Measurements from ENCODE around the gene SOD2. TPM values are rescaled to one million over a fixed set of nuclear protein-coding genes. Genes with fewer than 3 reads are reported as not detected.
A peak's percentile ranks its signal among the peaks of the same experiment; 100 is the strongest.
"Not testable (repeated sequence)": the region's sequence is repeated elsewhere in the genome, so short reads cannot be mapped to it uniquely, and the experiment has no call there.

SOD2 gene
- polyA plus RNA-seq, 3 donors: 121 to 123 (median 121) TPM

DNA sequence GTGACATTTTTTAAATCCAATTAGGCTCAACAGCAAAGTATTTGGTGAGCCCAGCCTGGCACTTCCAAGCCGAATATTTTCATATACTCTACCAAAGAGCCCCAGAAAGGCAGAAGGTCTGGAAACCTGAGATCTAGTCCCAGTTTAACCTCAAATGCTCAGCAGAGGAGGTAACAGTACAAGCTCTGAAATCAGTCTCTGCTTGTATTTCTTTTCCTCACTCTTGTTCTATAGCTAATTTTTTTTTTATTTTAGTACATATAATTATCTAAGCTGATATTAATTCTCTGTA, 9.1 kb downstream of the SOD2 start:
- DNase-seq (ENCODE audit: low read depth in 3 of 3, low spot score in 2 of 3): no peak

DNA sequence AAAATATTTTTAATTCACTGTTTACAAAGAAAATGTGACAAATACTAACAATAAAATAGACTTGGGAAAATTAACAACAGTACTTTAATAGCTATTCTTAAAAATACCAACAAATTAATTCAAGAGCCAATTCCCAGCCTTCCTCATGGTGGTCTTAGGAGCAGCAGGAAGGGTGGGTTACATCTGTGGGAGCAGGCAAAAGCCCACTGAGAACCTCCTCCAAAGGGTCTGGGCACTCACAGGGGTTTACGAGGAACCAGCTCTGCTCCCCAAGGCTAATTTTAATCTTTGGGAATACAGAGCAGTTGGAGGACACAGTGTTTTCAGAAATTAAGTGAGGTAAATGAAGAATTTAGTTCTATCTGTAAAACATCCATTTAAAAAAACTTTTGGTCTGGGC, 10.2 kb downstream of the SOD2 start:
- DNase-seq (ENCODE audit: low read depth in 3 of 3, low spot score in 2 of 3): no peak

DNA sequence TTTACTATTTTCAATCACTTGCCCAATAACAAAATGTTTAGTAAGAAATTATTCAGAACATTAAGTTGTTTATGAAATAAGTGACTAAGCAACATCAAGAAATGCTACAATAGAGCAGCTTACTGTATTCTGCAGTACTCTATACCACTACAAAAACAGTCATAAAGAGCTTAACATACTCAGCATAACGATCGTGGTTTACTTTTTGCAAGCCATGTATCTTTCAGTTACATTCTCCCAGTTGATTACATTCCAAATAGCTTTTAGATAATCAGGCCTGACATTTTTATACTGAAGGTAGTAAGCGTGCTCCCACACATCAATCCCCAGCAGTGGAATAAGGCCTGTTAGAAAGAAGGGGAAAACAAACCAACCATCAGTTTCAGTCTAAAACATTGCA, 10.7 kb downstream of the SOD2 start:
- DNase-seq (ENCODE audit: low read depth in 3 of 3, low spot score in 2 of 3): no peak

DNA sequence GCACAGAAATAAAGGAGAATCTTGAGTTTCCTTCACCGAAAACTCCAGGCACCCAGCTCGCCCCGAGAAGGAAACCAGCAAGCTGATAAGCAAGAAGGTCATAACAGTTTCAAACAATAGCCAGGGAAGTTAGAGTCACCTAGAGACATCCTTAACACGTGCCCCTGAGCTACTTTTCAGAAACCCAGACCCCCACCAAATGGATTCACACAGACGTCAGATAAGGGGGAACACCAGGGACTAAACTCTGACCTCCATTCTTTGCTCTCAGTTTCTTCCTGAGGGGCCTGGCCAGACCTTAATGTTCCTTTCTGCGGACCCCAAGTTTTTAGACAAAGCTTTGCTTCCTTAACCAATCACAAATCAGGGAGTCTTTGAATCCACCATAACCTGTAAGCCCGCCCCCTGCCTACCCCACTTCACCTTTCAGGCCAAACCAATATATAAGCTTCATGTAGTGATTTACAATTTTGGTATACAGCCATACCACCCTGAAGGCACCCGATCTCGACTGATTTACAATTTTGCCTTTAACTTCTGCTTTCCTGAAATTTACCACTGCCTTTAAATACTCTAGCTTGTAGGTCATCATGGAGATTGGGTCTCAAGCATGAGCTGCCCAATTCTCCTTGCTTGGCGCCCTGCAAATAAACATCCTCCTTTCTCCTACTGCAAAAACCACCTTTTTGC, 11.7 kb downstream of the SOD2 start:
- no peak for DNase-seq (ENCODE audit: low read depth in 3 of 3, low spot score in 2 of 3)

DNA sequence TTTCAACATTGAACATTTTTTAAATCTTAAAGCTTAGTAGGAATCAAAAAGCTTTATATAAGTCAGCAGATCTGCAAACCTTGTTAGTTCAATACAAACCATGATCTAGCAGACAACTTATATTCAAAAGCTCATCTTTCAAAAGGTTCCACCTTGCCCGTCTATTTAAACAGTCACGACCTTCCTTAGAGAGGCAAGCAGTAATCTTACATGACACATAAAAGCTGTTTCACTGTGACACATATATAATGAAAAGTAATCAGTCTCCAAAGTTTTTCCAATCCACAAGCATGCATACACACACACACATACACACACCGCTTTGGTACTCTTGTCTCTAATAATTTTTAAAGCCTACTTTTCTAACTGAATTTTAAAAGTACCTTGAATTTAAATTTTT, 12.9 kb downstream of the SOD2 start:
- no peak for DNase-seq (ENCODE audit: low read depth in 3 of 3, low spot score in 2 of 3)

DNA sequence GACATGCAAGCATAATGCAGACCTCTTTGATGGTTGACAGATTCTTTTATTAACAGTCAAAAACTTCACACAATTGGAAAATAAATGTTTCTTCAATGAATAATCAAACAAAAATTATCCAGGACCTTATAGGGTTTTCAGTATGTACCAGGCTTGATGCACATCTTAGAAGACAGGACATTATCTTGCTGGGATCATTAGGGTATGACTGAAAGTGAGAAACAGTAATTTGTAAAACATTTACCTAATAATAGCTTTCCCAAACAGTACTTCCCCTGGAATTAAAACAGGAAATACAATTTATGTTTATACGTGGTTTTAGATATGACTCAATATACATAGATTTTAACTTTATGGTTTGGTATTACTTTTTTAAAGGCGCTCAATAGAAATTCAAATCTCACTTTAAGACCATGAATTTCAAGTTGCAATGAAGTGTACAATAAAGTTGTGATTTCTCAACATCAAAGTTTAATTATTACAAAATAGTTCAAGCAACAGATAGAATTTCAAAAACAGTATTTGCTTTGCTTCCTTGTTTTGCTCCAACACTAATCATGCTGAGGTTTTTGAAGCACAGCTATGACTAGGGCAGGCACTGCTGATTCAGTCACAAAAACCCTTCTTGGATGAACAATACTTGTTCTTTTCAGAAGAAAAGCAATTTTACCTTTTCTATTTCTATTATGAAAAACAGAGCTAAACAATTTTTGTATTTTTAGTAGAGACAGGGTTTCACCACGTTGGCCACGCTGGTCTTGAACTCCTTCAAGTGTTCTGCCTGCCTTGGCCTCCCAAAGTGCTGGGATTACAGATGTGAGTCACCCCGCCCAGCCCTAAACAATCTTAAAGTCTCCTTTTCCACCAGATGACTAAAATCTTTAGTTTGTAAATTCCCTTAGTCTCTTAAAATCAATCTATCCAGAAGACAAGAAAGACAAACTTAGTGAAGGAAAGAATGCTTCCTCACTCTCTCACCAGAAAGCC, 13.7 kb downstream of the SOD2 start:
- no peak for DNase-seq (ENCODE audit: low read depth in 3 of 3, low spot score in 2 of 3)

DNA sequence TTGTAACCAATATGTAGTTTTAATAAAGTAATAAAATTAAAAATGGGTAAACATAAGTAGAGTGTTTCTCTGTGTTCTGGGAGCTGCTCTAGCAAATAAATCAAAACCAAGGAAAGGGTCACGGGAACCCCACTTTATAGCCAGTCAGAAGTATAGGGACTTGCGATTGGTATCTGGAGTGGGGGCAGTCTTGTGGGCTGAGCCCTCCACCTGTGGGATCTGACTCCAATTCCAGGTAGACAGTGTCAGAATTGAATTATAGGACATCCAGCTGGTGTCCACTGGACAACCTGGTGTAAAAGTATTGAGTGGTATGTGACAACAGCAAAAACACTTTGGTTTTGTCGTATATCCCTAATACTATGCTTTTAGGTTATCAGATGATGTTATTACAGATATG, 14.5 kb downstream of the SOD2 start:
- DNase-seq (ENCODE audit: low read depth in 3 of 3, low spot score in 2 of 3): no peak

DNA sequence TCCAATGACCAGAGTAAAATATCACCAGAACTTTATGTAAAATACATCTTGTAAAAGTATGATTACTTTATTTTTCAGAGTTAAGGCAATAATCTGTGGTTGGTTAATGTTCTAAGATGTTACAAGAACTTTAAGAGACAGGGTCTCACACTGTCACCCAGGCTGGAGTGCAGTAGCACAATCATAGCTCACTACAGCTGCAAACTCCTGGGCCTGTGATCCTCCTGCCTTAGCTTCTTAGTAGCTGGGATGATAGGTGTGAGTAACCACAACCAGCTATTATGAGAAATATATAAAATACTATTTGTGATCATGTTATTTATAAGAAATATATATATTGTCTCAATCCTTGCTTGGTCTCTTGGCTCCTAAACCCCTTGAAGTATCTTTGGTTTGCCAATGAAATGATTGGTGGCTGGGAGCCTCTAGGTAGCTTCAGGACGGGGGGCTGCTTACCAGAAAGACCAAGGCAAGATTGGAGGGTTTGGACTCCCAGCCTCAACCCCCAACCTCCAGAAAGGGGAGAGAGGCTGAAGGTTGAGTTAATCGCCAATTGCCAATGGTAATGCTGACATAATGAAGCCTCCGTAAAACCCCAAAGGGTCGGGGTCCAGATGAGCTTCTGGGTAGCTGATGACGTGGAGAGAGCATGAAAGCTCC, 15.4 kb downstream of the SOD2 start:
- no peak for DNase-seq (ENCODE audit: low read depth in 3 of 3, low spot score in 2 of 3)

DNA sequence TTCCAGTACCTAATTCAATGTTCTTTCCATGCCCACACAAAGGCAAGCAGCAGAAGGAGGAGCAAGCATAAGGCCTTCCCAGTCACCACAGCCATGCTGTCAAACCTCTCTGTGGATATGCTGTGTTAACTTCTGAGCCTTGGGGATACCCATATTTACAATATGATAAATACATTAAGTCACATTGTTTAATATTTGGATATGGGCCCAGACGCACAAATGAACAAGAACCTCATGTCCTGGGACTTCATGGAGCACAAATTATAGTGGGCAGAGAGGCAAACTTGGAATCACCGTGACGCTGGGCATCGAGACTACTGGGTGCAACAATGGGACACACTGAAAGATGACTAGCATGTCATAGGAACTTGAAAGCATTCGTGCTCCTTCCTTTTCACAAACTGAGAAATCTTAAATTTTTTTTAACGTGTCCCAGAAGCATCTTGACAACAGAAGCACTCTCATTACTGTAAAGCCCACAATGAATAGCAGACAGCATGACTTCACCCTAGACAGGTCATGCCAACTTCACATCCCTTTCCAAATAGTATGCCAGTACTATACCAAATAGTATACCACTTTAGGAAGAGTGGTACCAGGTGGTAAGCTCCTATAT, 16.0 kb downstream of the SOD2 start:
- no peak for DNase-seq (ENCODE audit: low read depth in 3 of 3, low spot score in 2 of 3)

DNA sequence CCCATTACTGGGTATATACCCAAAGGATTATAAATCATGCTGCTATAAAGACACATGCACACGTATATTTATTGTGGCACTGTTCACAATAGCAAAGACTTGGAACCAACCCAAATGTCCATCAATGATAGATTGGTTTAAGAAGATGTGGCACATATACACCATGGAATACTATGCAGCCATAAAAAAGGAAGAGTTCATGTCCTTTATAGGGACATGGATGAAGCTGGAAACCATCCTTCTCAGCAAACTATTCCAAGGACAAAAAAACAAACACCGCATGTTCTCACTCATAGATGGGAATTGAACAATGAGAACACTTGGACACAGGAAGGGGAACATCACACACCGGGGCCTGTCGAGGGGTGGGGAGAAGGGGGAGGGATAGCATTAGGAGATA, 16.8 kb downstream of the SOD2 start:
- DNase-seq (ENCODE audit: low read depth in 3 of 3, low spot score in 2 of 3): not testable (repeated sequence)

DNA sequence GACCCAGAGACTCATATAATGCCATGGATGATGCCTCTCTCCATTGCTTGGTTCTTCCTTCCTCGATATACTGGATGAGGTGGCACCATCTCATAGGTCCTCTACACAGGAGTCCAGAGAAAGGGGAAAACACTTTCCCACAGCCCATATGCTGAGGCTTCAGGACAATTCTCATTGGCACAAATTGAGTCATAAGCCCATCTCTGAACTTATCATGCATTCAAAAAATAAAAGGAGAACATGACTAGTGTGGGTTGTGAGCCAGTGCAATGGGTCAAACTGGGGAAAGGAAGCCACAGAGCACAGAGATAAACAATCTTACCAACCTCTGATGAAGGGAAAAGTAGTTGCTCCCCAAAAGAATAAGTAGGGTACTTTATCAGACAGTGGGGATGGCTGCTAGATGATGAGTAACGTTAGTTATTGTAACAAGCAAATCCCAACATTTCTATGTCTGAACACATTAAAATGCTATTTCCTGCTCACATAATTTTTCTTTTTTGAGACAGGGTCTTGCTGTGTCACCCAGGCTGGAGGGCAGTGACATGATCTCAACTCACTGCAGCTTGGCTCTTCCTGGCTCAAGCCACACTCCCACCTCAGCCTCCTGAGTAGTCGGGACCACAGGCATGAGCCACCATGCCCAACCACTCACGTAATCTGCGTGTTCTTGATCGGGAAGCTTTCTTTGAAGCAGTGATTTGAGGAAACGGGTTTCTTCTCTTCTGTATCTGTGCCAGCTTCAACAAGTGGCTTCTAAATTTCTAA, 27.0 kb downstream of the SOD2 start:
- no peak for DNase-seq (ENCODE audit: low read depth in 3 of 3, low spot score in 2 of 3)

DNA sequence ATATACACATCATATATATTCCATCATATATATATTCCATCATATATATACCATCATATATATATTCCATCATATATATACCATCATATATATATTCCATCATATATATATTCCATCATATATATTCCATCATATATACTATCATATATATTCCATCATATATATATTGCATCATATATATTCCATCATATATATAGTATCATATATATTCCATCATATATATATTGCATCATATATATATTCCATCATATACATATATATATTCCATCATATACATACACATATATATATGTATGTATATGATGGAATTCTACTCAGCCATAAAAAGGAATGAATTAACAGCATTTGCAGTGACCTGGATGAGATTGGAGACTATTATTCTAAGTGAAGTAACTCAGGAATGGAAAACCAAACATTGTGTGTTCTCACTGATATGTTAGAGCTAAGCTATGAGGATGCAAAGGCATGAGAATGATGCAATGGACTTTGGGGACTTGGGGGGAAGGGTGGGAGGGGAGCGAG, 29.6 kb downstream of the SOD2 start:
- DNase-seq (ENCODE audit: low read depth in 3 of 3, low spot score in 2 of 3): not testable (repeated sequence)

DNA sequence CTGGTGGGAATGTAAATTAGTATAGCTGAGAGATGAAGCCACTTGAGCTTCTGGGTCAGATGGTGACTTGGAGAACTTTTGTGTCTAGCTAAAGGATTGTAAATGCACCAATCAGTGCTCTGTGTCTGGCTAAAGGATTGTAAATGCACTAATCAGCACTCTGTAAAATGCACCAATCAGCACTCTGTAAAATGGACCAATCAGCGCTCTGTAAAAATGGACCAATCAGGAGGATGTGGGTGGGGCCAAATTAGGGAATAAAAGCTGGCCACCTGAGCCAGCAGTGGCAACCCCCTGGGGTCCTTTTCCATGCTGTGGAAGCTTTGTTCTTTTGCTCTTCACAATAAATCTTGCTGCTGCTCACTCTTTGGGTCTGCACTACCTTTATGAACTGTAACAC, 31.1 kb downstream of the SOD2 start:
- not testable (repeated sequence) for DNase-seq (ENCODE audit: low read depth in 3 of 3, low spot score in 2 of 3)

DNA sequence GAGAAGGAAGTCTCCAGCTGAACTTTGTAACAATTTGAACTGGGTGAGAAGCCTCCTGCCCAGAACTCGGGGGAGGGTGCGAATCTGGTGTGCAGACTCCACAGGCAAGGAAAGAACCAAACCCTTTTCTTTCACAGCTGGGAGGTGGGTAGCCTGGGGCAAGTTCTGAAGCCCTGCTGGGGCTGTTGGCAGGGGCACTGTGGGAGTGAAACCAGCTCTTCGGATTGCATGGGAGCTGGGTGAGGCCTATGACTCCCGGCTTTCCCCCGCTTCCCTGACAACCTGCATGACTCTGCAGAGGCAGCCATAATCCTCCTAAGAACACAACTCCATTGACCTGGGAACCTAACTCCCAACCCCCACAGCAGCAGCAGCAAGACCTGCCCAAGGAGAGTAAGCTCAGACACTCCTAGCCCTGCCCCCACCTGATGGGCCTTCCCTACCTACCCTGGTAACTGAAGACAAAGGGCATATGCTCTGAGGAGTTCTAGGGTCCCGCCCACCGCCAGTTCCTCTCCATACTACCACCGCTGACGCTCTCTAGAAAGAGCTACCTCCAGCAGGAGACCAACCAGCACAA, 37.5 kb downstream of the SOD2 start:
- no peak for DNase-seq (ENCODE audit: low read depth in 3 of 3, low spot score in 2 of 3)

DNA sequence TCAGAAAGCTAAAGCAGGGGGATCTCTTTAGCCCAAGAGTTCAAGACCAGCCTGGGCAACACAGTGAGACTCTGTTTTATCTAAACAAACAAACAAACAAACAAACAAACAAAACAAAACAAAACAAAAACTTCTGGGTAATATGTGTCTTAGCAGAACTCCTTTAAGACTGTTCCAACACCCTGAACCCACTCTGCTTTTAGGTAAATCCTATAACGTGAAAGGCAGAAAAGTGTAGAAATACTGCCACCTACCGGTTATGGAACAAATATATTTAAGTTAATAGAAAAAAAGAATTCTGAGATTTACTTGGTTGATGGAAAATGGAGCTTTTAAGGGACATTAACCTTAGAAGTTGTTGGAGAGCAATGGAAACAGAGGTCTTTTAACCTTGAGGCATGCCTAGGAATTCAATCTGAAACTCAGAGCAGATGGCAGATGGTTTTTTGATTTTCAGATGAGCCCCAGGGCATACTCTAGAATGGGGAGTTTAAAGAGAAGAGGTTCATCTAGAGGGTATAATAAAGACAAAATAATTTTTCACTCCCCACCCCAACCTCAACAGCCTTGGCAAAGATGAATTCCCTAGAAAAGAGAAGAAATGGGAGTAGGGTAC, 38.5 kb downstream of the SOD2 start:
- peak; percentile 15 to 48 (median 36) for DNase-seq (ENCODE audit: low read depth in 3 of 3, low spot score in 2 of 3)

DNA sequence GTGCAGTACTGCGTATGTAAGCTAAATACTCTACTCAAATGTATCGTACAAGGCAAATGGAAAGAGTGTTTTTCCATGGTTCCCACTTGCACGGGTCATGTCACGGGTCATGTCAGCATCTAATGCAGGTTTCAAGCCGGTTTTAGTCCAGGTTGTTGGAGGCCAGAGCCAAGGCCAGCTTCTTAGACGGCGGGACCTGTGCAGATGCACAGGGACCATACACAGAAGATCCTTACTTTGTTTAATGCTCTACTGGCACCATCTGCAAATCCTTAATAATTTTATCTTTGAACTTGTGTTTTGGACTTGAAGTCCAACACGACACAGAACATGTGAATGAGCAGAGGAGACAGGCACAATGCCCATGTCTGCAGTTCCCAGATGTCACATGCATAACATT, 42.7 kb downstream of the SOD2 start:
- no peak for DNase-seq (ENCODE audit: low read depth in 3 of 3, low spot score in 2 of 3)

DNA sequence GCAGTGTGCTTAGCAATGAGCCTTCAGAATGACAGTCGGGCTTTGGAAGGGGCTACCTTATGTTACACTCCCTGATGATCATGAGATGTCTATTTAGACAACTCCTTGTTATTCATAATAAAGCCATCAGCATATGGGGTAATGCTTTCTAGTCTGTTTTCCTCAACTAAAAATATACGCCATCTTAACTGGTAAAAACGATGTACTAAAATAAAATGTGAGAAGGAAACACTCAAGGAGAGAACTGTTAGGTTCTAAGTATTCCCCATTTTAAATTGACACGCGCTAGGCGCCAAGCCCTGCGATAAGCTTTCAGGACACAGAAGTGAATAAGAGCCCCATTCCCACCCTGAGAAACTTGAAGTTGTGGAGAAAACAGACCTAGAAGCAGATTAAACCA, 43.6 kb downstream of the SOD2 start:
- no peak for DNase-seq (ENCODE audit: low read depth in 3 of 3, low spot score in 2 of 3)

DNA sequence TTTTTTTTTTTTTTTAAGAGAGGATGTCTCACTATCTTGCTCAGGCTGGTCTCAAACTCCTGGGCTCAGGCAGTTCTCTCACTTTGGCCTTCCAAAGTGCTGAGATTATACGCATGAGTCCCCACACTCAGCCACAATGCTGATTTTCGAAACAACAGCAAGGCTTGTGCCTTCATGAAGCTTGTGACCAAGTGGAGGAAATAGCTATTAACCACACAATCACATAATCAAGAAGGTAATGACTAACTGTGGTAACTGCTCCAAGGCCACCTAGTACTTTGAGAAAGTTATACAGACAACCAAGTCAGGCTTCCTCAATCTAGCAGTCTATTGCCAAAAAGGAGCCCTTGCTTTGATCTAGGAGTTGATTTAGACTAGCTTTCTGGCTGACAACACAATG, 46.3 kb downstream of the SOD2 start:
- no peak for DNase-seq (ENCODE audit: low read depth in 3 of 3, low spot score in 2 of 3)

DNA sequence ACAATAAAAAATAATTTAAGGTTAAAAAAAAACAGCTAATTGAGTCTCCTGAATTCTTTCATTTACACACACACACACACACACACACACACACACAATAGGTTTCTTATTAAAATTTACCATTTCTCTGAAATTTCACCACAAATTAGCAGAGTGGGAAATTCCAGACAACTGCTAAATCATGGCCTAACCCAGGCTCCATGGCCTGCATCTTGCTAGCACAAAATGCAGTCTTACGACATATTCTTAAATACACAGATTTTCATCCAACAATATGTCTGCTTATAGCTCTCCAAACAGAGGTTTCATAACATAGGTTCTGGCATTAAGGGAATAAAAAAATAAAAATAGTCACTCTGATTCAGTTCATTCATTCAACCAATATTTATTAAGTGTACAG, 46.9 kb downstream of the SOD2 start:
- no peak for DNase-seq (ENCODE audit: low read depth in 3 of 3, low spot score in 2 of 3)

Data from right renal cortex interstitium (tissue), 3 donors.